ENCODE measurements around the gene GAPT.

DNA sequence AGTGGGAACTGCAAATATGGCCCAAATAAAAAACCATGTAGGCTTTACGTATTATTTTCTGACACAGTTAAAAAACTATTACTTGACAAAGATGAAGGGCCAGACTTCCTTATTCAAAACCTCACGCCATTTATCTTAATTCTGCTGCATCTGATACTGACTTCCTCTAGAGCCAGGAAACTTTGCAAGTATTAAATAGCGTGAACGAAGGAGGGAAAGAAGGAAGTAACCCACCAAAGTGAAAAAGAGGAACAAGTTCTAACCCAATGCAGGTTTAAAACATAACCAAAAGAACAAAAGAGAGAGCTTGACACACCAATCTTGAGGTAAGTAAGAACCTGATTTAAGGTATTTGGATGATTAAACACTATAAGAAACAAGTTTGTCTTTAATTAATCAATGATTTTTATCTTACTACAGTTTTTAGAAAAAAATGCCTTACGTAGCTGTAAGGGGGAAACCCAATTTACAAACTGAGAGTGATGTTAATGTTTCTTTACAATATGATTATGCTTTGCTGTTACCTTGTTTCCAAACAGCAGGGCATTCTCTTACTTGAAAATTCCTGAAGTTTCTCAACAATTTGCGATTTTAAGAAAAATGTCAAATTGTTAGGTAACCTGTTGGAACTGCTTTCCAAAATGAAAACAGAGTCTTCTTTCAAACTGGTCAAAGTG is at the start of gene GAPT:
- TF ChIP-seq, protein P1, sequence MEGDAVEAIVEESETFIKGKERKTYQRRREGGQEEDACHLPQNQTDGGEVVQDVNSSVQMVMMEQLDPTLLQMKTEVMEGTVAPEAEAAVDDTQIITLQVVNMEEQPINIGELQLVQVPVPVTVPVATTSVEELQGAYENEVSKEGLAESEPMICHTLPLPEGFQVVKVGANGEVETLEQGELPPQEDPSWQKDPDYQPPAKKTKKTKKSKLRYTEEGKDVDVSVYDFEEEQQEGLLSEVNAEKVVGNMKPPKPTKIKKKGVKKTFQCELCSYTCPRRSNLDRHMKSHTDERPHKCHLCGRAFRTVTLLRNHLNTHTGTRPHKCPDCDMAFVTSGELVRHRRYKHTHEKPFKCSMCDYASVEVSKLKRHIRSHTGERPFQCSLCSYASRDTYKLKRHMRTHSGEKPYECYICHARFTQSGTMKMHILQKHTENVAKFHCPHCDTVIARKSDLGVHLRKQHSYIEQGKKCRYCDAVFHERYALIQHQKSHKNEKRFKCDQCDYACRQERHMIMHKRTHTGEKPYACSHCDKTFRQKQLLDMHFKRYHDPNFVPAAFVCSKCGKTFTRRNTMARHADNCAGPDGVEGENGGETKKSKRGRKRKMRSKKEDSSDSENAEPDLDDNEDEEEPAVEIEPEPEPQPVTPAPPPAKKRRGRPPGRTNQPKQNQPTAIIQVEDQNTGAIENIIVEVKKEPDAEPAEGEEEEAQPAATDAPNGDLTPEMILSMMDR (IDR thresholded peaks at IDR 0.05; ENCODE audit: insufficient read depth, low read length, poor library complexity, severe bottlenecking) = no peak
- TF ChIP-seq EZH2phosphoT487 (conservative IDR thresholded peaks at IDR 0.05; ENCODE audit: low read length) = no peak
